ENCODE data around the gene NOVA2.

NOVA2 gene

DNA sequence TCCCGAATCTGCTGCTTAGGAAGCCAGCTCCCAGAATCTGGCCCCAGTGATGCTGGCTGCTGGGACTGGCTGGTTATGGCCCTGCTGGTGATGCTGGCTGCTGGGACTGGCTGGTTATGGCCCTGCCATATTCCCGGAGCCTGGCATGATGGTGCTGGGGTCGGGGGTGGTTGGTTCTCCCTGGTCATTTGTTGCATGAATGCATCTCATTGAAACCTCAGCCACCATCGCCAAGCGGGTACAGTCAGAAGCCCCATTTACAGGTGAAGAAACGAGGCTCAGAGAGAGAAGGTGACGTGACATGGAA lies 47.1 kb upstream of the NOVA2 start:
- Histone ChIP-seq H3K36me3 (ENCODE audit: control insufficient read depth, insufficient read depth, low read length) (no peaks in the 10 kb centered on the region; the same call in 1 of the 2 replicates), H3K27me3 (replicated peaks; ENCODE audit: control insufficient read depth, insufficient read depth, low read length) (no peaks in the 10 kb centered on the region), H3K4me3 (replicated peaks; ENCODE audit: low read depth, low read length) (no peak overlapping the region)
- TF ChIP-seq CTCF (IDR thresholded peaks at IDR 0.05; ENCODE audit: insufficient read depth, low read length, poor library complexity, severe bottlenecking), result no peak
- DNase-seq (ENCODE audit: extremely low read depth, insufficient read length), result no peak

DNA sequence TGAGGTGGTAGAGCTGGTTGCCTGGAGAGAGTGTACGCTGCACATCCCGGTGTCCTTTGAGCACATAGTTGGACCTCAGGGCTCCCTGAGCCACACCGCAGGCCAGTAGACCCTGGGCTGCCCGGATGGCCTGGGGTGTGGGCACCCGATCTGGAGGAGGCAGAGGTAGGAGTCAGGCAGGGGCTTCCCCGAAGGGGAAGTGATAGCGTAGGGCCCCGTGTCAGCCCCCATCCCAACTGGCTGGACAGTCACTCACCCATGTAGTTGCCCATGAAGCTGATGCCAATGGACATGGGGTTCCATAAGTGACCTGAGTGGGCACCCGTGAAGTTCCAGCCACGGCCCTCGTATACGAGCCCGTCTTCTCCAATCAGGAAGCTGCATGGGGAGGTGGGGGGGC lies 45.6 kb upstream of the NOVA2 start:
- Histone ChIP-seq H3K27me3 (replicated peaks; ENCODE audit: control insufficient read depth, insufficient read depth, low read length) (no peaks in the 10 kb centered on the region), H3K4me3 (replicated peaks; ENCODE audit: low read depth, low read length) (no peak overlapping the region), H3K36me3 (ENCODE audit: control insufficient read depth, insufficient read depth, low read length) (no peaks in the 10 kb centered on the region; the same call in none of the 2 replicates)
- no peak for DNase-seq (ENCODE audit: extremely low read depth, insufficient read length)
- TF ChIP-seq CTCF (IDR thresholded peaks at IDR 0.05; ENCODE audit: insufficient read depth, low read length, poor library complexity, severe bottlenecking), result no peak

- DNase-seq (ENCODE audit: extremely low read depth, insufficient read length), result no peak
- TF ChIP-seq CTCF (IDR thresholded peaks at IDR 0.05; ENCODE audit: insufficient read depth, low read length, poor library complexity, severe bottlenecking), result no peak
- no peaks in the 10 kb centered on the region for H3K27me3 ChIP-seq (replicated peaks; ENCODE audit: control insufficient read depth, insufficient read depth, low read length)
- H3K36me3 ChIP-seq (ENCODE audit: control insufficient read depth, insufficient read depth, low read length), result no peaks in the 10 kb centered on the region; the same call in none of the 2 replicates
- no peak overlapping the region for H3K4me3 ChIP-seq (replicated peaks; ENCODE audit: low read depth, low read length)
Measured at GRCh38 chr19:46018729-46019251, 45.1 kb upstream of the NOVA2 start.

DNA sequence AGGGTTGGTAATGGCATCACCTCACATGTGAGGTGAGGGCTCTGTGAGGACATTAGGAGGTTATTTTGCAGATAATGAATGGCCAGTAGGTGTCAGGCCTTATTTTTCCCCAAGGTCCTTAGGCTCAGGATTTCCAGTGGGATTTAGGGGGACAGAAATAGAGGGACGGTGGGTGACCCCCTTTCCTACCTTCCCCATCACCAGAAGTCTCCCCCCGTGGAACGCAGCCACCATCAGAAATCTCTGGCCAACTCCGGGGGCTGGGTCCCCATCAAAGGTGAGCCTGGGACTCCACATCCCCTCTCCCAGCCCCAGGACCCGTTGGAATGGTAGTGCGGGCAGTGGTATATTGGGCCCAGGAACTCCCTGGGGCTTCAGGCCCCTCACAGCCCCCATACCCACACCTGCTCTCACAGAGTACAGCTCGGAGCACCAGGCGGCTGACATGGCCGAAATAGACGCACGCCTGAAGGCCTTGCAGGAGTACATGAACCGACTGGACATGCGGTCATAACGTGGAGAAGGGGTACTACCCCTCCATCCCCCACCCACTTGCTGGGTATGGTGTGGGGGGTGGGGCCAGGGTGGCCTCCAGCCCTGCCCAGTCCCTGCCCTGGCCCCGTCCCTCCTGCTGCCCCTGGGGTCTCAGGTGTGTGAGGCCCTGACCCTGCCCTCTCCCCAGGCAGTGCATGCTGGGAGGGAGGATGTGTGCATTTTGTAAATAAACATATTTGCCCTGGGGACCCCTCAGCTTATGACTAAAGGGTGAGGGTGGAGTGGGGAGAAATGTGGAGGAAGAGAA lies 44.4 kb upstream of the NOVA2 start:
- Histone ChIP-seq H3K27me3 (replicated peaks; ENCODE audit: control insufficient read depth, insufficient read depth, low read length) (no peaks in the 10 kb centered on the region), H3K36me3 (ENCODE audit: control insufficient read depth, insufficient read depth, low read length) (no peaks in the 10 kb centered on the region; the same call in none of the 2 replicates), H3K4me3 (replicated peaks; ENCODE audit: low read depth, low read length) (no peak overlapping the region)
- no peak for DNase-seq (ENCODE audit: extremely low read depth, insufficient read length)
- no peak for TF ChIP-seq CTCF (IDR thresholded peaks at IDR 0.05; ENCODE audit: insufficient read depth, low read length, poor library complexity, severe bottlenecking)

DNA sequence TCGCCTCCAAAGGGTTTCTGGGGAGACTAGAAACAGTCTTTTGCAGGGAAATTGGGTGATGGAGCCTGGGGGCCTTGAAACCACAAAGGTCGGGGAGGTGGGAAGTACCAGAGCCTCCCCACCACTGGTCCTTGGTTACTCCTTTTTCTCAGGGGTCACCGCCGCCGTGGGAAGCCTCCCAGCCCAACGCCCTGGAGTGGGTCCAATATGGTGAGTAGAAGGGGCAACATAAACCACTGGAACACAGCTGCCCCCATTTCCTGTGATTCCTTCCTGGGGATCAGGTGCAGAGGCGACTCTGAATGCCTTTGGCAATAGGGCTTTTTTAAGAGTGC lies 43.4 kb upstream of the NOVA2 start:
- no peak for DNase-seq (ENCODE audit: extremely low read depth, insufficient read length)
- Histone ChIP-seq H3K27me3 (replicated peaks; ENCODE audit: control insufficient read depth, insufficient read depth, low read length) (no peaks in the 10 kb centered on the region), H3K4me3 (replicated peaks; ENCODE audit: low read depth, low read length) (no peak overlapping the region), H3K36me3 (ENCODE audit: control insufficient read depth, insufficient read depth, low read length) (no peaks in the 10 kb centered on the region; the same call in none of the 2 replicates)
- TF ChIP-seq CTCF (IDR thresholded peaks at IDR 0.05; ENCODE audit: insufficient read depth, low read length, poor library complexity, severe bottlenecking), result no peak
